RPMI7951 (cell line): Measurements from ENCODE around the gene MPC1. TPM values are rescaled to one million over a fixed set of nuclear protein-coding genes. Genes with fewer than 3 reads are reported as not detected.
A peak's percentile ranks its signal among the peaks of the same experiment; 100 is the strongest.
"Not testable (repeated sequence)": the region's sequence is repeated elsewhere in the genome, so short reads cannot be mapped to it uniquely, and the experiment has no call there.

Experiments used
- DNase-seq: peaks from one replicate; pipeline ENCODE4 v3.0.0-alpha.2; 2012; ENCODE audit warnings: low read depth
- total RNA-seq: library from RNA; depleted of rRNA; stranded (reverse); fragments of >200 nt; shearing (Covaris generic); gene quantifications from 2 replicates; pipeline ENCODE4 v1.2.3, GENCODE V29; 2014

The MPC1 gene
- total RNA-seq, 1 experiment from 2014 or later, result 70.7 TPM

DNA sequence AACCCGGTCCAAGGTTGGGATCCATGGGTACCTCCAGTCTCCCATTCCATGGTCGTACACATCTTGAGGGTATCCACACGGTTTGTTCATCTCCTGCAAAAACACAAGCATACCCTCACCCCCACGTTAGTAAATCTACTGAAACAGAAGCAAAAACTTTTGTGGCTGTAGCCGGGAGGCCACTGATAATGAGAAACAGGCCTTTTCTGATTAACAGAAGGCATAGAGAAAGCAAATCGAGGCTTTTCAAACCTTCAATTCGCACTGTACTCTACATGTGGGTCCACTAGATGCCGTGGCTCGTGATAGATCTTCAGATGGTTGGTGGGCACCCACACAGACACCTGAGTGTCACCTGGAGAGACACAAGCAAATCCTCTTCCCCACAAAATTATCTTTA lies 37.1 kb downstream of the MPC1 start:
- not testable (repeated sequence) for DNase-seq

DNA sequence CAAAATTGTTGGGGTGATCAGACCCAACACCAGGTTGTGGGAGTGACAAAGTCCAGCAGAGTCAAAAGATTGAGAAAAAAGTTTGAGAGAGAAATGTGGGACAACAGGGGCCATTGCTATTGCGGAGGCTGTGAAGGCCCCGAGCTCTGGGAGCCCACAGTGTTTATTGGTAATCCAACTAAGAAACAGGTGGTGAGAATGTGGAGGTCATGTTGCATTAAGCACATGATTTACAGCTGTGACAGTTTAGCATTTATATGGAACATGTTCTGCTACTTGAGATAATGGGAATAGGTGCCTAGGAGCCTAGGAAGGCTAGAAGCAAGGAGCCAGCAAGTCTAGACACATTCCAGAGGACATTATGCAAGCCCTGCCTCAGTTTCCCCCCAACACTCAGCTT lies 37.8 kb downstream of the MPC1 start:
- not testable (repeated sequence) for DNase-seq

DNA sequence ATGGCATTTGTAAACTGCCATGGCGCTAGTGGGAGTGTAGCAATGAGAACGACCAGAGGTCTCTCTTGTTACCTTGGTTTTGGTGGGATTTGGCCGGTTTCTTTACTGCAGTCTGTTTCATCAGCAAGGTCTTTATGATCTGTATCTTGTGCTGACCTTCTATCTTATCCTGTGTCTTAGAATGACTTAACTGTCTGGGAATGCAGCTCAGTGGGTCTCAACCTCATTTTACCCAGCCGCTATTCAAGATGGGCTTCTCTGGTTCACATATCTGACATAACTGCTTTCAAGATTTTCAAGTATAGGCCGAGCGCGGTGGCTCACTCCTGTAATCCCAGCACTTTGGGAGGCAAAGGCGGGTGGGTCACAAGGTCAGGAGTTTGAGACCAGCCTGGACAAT lies 38.5 kb downstream of the MPC1 start:
- DNase-seq, result no peak

DNA sequence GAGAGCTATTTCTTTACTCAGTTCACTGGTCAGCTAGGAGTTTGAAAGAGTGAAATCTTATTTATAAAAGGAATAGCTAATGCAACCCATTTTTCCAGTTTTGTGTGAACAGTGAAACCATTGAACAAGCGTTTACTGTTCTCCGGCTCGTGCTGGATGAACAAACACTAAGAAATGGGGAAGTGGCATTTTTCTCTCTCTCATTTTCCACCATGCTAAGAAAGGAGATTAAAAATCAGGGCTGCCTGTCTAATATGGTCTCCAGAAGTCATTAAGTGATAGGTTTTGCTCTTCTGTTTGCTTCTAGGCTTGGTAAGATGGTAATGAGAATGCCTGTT lies 39.6 kb downstream of the MPC1 start:
- DNase-seq, result no peak

DNA sequence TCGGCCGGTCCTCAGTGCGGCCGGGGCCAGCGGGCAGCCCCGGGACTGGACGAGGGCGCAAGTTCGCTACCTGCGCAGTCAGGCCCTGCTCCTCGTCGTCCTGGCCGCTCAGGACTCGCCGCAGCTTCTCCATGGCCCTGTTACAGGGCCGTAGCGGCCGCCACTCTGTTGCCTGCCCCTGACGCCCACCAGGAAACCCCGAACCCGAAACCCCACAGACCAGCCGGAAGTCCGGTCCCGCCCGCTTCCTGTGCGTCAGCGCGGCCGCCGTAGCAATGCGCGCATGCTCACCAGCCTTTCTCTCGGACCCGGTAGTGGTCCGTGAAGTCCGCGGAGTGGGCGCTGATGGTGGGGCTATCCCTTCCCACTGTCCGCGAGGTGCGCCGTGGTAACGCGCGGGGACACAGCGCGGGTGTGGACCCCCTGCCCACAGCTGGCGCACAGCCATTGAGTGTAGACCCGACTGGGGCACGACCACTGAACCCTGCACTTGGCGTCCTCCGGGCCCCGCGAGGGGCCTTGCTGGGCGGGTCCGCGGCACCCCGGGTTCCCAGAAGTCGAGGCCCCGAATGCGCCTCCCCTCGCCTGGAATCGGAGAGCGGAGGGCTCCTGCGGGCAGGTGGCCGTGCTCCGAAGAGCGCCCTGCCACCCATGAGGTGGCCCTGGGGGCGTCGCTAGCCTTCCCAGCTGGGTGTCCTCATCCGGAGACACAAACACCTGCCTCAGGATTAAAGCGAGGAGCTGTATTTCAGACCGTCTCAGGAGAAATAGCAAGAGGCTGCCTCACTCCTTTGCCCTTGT lies 40.2 kb downstream of the MPC1 start, which contains the start of gene SFT2D1:
TSS of gene SFT2D1 (minus strand) at position 197 of the 801 bp plus-strand sequence. CDS start at position 133, 64 bp downstream.
- peak; percentile 80 for DNase-seq

DNA sequence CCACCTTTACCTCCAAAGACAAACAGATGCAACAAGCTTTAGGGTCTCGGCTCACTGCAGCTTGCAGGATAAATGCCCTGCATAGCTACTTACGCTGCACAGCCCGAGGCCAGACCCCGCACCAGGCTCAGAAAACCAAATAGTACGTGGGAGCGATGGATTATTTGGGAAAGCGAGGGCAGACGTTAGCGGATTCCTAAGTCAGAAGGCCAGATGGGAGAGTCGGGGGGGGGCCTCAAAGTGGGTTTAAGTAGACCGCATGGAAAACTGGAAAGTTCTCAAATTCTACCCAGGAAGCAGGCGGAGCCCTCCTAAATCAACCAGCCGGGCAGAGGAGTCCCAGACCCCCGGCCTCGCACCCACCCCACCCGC lies 40.8 kb downstream of the MPC1 start:
- DNase-seq, result peak; percentile 12

DNA sequence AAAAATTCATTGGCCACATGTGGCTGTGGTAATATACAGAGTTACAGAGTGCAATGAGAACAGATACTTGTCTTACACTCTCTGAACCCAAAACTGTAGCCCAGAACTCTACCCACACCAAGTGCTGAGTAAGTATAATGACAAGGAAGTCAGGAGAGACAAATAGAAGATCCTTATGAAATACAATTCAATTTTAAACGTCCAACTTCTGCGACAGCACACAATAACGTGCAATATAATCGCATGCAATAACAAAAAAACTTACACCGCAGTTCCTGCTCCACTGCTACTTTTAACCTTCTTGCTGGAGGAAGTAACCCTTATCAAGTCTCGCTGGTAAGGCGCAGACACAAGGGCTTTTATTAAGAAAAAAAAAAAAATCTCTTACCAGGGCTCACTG lies 41.3 kb downstream of the MPC1 start:
- DNase-seq, result no peak

DNA sequence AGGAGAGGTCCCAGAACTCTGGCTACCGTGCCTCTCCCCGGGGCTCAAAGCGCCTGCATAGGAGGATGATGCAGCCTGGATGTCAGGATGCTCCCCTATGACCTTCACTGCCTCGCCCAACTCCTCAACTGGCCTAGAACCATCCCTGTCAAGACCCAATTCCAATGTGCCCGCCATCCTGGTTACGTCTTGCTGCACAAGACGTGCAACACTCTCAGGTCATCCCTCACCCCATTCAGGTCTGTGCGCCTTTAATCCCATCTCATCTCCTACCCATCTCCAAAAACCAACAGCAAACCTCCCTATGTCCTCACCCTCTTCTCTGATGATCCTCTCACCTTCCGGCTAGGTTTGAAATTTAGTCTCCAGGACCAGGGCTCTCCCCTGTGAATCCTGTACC lies 43.9 kb downstream of the MPC1 start:
- DNase-seq, result no peak

DNA sequence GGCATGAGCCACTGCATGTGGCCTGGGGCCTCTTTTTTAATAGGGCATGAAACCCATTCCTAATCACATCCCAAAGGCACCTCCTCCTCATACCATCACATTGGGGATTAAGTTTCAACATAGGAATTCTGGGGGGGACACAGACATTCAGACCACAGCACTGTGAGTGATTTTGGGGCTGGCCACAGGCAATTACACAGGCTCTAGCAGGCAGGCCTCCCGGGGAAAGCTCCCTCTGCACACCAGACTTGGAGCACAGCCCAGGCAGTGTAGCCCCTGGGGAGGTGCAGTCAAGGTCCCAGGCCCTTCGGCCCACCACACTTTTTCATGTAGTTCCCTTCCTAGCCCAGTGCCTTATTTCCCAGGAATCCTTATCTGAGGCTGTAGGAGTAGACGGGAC lies 45.9 kb downstream of the MPC1 start:
- DNase-seq, result no peak

DNA sequence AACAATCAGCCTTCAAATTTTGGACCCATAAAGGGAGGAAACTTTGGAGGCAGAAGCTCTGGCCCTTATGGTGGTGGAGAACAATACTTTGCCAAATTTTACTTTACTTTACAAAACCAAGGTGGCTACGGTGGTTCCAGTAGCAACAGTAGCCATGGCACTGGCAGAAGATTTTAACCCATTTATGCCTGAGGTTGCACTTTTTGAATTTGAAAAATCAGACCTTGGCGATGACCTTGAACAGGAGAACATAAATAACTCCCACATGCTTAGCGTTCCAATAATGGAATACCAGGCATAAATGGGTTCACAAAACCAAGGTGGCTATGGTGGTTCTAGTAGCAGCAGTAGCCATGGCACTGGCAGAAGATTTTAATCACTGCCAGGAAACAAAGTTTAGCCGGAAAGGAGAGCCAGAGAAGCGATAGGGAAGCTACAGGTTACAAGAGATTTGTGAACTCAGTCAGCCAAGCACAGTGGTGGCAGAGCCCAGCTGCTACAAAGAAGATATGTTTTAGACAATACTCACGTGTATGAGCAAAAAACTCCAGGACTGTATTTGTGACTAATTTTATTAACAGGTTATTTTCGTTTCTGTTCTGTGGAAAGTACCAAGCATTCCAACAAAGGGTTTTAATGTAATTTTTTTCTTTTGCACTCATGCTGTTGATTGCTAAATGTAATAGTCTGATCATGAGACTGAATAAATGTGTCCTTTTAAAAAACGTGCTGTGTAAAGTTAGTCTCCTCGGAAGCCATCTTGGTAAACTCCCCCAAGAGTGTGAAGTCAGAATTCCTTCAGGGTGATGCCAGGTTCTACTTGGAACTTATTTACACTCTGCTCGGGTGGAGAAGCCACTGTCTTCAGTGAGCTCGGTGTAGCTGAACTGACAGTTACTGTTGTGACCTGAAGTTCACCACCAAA lies 47.1 kb downstream of the MPC1 start:
- DNase-seq, result no peak

DNA sequence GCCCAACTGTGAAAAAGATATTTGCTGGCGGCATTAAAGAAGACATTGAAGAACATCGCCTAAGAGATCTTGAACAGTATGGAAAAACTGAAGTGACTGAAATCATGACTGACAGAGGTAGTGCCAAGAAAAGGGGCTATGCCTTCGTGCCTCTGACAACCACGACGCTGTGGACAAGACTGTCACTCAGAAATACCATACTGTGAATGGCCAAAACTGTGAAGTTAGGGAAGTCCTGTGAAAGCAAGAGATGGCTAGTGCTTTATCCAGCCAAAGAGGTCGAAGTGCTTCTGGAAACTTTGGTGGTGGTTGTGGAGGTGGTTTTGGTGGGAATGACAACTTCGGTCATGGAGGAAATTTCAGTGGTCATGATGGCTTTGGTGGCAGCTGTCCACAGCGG lies 47.9 kb downstream of the MPC1 start:
- no peak for DNase-seq

DNA sequence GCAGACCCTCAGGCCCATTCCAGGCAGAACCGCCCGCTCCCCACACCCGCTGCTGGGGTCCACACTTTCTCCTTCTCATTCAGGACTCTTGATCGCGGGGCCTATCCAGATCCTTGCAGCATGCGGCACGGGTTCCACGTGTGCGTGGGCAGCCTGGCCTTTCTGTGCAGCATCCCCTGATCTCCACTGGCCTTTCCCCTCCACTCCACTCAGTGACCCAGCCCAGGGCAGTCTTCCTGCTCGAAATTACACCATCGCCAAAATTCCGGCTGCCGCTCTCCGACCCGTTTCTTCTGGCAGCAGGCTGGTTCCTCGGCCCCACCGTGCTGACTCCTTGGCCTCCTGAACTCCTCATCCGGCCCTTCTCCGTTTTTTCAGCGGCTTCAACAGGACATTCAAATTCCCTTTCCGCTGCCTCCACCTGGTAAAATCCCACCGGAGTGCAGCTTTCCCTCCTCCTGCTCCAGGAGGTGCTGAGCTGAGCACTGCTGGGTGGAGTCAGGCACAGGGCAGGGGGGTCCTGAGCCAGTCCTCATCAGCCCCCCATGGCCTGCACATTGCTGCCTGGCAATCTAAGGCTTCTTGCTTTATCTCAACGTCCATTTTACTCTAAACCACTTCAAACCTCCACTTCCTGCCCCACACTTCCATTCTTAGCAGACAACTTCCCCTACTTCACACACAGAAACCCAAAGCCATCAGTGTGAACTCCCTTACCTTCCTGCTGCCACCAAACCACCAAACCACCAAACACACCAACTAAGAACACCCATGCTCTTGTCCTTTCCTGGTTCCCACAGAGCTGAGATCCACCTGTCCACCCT lies 49.4 kb downstream of the MPC1 start:
- DNase-seq, result no peak

DNA sequence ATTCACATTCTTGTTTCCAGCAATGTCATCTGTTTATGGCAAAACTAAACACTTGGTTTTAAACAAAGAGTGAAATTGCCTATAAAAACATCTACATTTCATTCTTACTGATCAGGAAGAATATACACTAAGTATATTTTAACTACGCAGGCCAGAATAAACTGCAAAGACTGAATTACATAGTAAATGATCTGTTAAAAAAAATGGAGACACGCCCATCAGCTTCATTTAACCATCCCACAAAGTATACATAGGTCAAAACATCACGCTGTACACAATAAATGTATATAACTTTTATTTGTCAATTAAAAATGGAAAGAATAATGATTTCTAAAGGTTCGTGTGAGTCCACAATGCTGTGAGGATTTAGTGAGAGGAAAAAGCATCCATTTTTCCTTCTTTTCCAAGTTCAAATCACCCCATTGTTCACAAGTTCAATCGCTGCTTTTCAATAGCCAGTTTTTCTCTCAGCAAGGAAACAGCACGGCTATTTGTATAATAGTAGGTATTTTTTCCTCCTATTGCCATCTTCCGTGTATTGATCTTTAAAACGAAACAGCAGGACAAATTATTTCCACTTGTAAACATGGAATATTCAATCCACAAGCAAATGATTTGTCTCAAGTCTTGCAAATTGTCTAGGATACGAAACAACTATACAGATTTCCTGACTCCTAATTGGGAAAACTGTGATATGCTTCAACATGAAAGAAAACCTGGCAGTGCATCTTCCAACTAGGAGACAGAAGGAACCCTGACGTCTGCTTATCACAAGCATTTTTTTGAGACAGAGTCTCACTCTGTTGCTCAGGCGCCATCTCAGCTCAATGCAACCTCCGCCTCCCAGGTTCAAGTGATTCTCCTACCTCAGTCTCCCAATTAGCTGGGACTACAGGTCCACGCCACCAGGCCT lies 51.0 kb downstream of the MPC1 start:
- no peak for DNase-seq

DNA sequence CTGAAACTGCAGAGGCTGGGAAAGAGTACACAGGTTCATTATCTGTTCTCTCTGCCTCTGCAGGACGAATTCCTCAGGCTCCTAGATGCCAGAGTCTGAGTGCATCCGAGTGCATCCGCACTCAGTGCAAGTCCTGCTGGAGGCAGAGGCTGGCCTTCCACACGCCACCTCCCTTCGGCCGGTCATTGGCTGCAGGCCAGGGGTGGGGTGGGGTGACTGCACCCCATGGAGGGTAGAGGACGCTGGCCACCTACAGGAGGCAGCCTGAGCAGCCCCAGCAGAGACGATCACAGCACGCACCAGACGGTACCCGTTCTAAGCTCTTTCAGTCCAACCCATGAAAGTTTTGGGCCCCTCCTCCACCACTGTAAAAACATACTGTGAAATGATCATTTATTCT lies 52.1 kb downstream of the MPC1 start:
- DNase-seq, result no peak

DNA sequence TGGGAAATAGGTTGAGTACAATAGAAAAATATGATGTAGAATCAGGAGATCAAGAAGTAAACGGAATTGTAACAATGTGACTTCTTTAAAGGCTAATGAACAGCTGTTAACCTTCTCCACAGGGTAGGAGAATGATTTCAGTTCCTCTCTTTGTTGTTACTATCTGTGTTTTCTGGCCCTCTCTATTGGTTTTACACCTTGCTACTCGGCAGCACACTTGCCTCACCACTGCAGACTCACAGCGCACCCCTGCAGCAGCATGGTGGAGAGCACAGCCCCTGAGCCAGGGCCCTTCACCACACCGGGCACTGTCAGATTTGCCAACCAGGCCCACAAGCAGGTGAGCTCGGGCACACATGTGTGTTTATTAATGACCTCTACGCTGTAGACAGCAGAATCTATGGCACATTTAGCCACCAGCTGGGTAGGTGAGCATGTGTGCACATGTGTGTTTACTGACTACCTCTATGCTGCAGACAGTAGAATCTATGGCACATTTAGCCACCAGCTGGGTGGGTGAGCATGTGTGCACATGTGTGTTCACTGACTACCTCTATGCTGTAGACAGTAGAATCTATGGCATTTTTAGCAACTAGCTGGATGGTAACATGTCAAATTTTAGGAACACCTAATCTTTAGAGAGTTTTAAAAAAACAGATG lies 57.2 kb downstream of the MPC1 start:
- DNase-seq, result no peak

DNA sequence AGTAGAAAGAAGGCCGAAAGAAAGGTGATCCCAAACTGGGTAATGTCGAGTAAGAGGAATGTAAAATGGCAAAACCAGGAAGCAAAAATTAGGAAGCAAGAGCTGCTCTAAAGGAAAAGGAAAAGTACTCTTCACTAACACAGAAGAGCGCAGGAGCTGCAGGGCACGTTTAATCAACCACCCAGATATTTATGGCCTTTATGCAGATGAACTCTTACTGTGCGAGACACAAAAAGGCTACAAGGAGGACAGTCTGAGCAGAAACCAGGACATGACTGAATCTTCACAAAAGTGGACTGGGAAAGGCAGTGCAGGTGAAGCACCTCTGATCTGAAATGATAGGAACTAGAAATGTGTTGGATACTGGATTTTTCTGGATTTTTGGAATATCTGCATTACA lies 59.3 kb downstream of the MPC1 start:
- no peak for DNase-seq

DNA sequence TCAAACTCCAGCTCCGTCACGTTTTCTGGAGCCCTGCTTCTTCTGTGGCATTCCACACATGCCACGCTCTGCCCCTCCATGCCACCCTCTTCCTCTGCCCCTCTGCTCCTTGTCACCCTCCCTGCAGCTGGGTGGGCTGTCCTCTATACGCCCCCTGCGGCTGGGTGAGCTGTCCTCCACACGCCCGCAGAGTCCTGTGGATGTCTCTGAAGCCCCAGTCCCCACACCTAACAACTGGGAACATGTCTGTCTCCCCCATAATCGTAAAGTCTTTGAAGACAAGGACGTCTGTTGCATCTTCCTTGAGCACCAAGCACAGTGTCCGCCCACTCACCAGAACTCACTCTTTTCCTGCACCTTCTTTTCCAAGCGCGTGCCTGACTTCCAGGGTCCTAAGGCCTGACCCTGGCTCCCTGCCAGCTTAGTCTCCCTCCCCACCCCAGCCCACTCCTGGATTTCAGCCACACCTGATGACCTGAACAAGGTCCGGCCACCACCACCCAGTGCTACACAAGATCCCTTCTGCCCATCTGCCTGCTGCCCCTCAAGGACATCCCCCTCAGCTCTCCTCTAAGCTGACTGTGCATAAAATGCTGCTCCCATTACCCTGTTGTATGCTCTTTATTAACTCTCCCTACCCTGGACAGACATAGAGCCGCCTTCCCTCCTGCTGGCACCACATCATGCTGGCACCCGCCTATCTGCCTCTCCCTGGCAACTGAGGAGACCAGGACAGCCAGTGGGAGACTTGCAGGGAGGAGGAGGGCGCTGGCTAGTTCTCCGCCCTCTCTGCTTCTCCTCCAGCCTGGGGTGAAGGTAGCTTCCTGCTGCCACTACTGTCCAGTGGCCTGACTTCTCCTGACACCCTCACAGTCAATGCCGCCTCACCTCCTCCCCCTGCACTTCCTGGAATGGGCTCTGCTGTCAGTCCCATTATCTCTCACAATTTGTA lies 63.8 kb downstream of the MPC1 start:
- no peak for DNase-seq

DNA sequence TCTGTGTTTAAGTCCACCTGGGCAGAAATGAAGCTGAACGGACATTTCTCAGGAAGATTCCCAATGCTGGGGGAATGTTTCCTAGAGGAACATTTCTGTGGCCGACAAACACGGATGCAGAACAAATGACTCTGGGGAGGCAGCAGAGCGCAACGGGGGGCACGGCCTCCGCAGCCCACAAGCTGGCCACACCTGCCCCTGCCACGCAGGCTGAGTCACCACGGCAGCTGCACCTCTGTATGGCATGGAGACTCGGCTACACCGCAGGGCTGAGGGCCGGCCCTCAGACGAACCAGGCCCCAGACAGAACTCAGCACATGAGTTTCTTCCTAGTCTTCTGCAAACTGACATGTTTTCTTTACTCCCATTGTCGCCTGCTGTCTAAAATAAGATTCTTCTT lies 64.5 kb downstream of the MPC1 start:
- no peak for DNase-seq
